ENCODE data around the gene FBXO4.

DNA sequence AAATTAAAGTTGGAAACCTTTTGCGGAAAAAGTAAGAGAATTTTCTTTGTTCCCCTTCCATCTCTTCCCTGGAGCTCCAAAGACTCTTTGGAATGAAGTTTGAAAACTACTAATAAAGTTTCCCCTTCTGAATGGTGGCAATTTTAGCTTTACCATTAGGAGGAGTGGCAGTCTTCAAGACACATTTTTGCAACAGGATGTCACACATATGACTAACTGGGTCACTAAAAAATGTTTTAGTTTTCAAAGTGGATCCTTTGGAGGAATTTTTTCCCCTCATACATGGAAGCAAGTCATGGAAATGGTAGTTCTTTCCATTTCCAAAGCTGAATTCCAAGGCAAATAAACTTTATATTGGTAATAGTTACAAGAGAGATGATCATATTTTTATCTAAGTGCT, 15.6 kb downstream of the FBXO4 start:
- TF ChIP-seq YY1 (IDR thresholded peaks at IDR 0.05; ENCODE audit: insufficient read depth, insufficient read length), result no peak
- no peak for TF ChIP-seq SUZ12 (IDR thresholded peaks at IDR 0.05; ENCODE audit: extremely low read depth, insufficient read depth, insufficient read length)
- no peak for TF ChIP-seq ZNF274 (IDR thresholded peaks at IDR 0.05; ENCODE audit: low read depth, low read length)

All from NT2/D1 (cell line).